PC-3 (cell line): ENCODE data around the gene C19orf33. TPM values are rescaled to one million over a fixed set of nuclear protein-coding genes. Genes with fewer than 3 reads are reported as not detected.
"Not testable (repeated sequence)": the region's sequence is repeated elsewhere in the genome, so short reads cannot be mapped to it uniquely, and the experiment has no call there.

Experiments
- ATAC-seq: fragments of 200-7000 bp; cut with Tn5 transposase; 2 replicates; pipeline ENCODE4 v1.9.1; 2020; ENCODE audit warnings: mild to moderate bottlenecking, moderate library complexity
- BruUV-seq: library from RNA; stranded (reverse); fragments of 400-500 nt; replicated peaks from 2 replicates; lab custom pipeline; 2021; lab: Mats Ljungman, UMichigan
- CTCF ChIA-PET: fragments of 300-600 bp; sonication (Branson Sonifier 250); formaldehyde crosslinking; loops from one replicate; lab custom pipeline; 2022; ENCODE audit warnings: antibody characterized with exemption; lab: Charles Lee
- POLR2A ChIA-PET: fragments of 300-600 bp; sonication (Branson Sonifier 250); formaldehyde crosslinking; loops from one replicate; lab custom pipeline; 2022; ENCODE audit warnings: antibody characterized with exemption; ENCODE audit not compliant: unreplicated experiment; lab: Charles Lee
- DNase-seq: peaks from one replicate; pipeline ENCODE4 v3.0.0-alpha.2; 2015
- H2AFZ ChIP-seq: fragments of 300-600 bp; sonication (generic); 2 replicates; pipeline ENCODE4 v1.6.0; 2016; ENCODE audit warnings: antibody characterized with exemption, low read length
- H3F3A ChIP-seq: fragments of 300-600 bp; sonication (generic); one replicate; pipeline ENCODE4 v1.6.0; 2017; ENCODE audit warnings: antibody characterized with exemption, low read length, control low read depth, mild to moderate bottlenecking; ENCODE audit not compliant: unreplicated experiment
- H3K27ac ChIP-seq: fragments of 300-600 bp; sonication (generic); 2 replicates; pipeline ENCODE4 v1.5.1; 2016; ENCODE audit warnings: mild to moderate bottlenecking, low read length
- H3K27me3 ChIP-seq: fragments of 300-600 bp; sonication (generic); 2 replicates; pipeline ENCODE4 v1.6.1; 2016; ENCODE audit warnings: low read length, mixed read lengths
- H3K36me3 ChIP-seq: fragments of 300-600 bp; sonication (generic); 2 replicates; pipeline ENCODE4 v1.6.1; 2016; ENCODE audit warnings: low read depth, mixed run types, low read length, mixed read lengths
- H3K4me1 ChIP-seq: fragments of 300-600 bp; sonication (generic); 2 replicates; pipeline ENCODE4 v1.5.1; 2016; ENCODE audit warnings: low read length; ENCODE audit not compliant: insufficient read depth
- H3K4me2 ChIP-seq: fragments of 300-600 bp; sonication (generic); 2 replicates; pipeline ENCODE4 v1.6.0; 2016; ENCODE audit warnings: low read length
- H3K4me3 ChIP-seq: fragments of 300-600 bp; sonication (generic); 2 replicates; pipeline ENCODE4 v1.5.1; 2016; ENCODE audit warnings: mild to moderate bottlenecking, low read length, mixed read lengths
- H3K79me2 ChIP-seq: fragments of 300-600 bp; sonication (generic); 2 replicates; pipeline ENCODE4 v1.6.1; 2017; ENCODE audit warnings: low read length, mixed read lengths
- H3K9ac ChIP-seq: fragments of 300-600 bp; sonication (generic); 2 replicates; pipeline ENCODE4 v1.6.0; 2016; ENCODE audit warnings: mild to moderate bottlenecking, low read length
- H3K9me2 ChIP-seq: fragments of 300-600 bp; sonication (generic); replicated peaks from 2 replicates; pipeline ENCODE4 v1.6.1; 2016; ENCODE audit warnings: mixed run types, low read length, mixed read lengths
- H3K9me3 ChIP-seq: fragments of 300-600 bp; sonication (generic); 2 replicates; pipeline ENCODE4 v1.6.1; 2016; ENCODE audit warnings: low read length, mixed read lengths
- H4K20me1 ChIP-seq: fragments of 300-600 bp; sonication (generic); 2 replicates; pipeline ENCODE4 v1.6.1; 2016; ENCODE audit warnings: low read length, mixed read lengths
- EZH2 ChIP-seq: fragments of 300-600 bp; sonication (generic); IDR thresholded peaks from one replicate; pipeline ENCODE4 v1.6.1; 2017; ENCODE audit warnings: antibody characterized with exemption, mild to moderate bottlenecking, low read length; ENCODE audit not compliant: unreplicated experiment
- EZH2phosphoT487 ChIP-seq: fragments of 300-600 bp; sonication (generic); IDR thresholded peaks from 2 replicates; pipeline ENCODE4 v1.6.1; 2018; ENCODE audit warnings: mild to moderate bottlenecking, antibody characterized with exemption, low read length, borderline replicate concordance
- intact Hi-C: fragments of 100-400 bp; cut with micrococcal nuclease; formaldehyde crosslinking; loops from 2 replicates; pipeline ENCODE4 v1.9.0; 2023
- total RNA-seq: library from RNA; depleted of rRNA; stranded (reverse); fragments of >200 nt; gene quantifications from 2 replicates; pipeline ENCODE4 v1.2.3, GENCODE V29; 2014
- TF ChIP-seq, protein P1 (sequence below): fragments of 300-600 bp; sonication (generic); conservative IDR thresholded peaks from 2 replicates; pipeline ENCODE4 v1.5.1; 2017; ENCODE audit warnings: antibody characterized with exemption, low read depth, mild to moderate bottlenecking, low read length

Gene C19orf33
- total RNA-seq, 1 experiment from 2014 or later, result 212 TPM

DNA sequence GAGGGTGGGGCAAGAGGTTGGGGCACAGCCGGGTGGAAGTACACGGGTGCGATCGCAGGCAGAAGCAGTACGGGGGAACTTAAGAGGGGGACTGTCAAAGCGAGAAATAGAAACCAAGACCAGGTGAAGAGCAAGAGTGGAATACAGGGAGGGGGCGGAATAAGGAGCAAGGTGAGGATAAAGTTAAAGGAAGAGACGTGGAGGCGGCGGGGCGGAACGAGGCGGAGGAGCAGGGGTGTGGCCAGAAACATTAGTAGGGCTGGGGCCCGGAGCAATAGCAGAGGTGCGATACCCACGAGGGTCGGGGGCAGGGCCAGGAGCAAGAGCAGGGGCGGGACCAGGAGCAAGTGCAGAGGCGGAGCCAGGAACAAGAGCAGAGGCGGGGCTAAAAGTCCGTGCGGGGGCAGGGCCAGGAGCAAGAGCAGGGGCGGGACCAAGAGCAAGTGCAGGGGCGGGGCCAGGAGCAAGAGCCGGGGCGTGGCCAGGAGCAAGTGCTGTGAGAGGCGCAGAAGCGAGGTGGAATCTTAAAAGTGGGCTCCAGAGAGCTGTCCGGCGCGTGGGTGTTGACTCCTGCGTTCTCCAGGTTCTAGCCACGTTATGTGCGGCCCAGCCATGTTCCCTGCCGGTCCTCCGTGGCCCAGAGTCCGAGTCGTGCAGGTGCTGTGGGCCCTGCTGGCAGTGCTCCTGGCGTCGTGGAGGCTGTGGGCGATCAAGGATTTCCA, 32.7 kb downstream of the C19orf33 start:
- H3F3A ChIP-seq, result no peaks in the 10 kb centered on the region
- H3K9me3 ChIP-seq, result no peaks in the 10 kb centered on the region
- peak overlapping the region; percentile 91 for H3K4me3 ChIP-seq
- H3K9ac ChIP-seq, result peak overlapping the region; percentile 72
- peak overlapping the region; percentile 64 for H3K27ac ChIP-seq
- peaks cover 4% of the 10 kb centered on the region; the same call in 1 of the 2 replicates for H3K4me1 ChIP-seq
- intact Hi-C loops, result loop anchor here (5.0 kb wide), 1 partner anchor 51 kb away; the partner anchor contains the start of genes GGN and SPRED3
- H3K9me2 ChIP-seq, result no peaks in the 10 kb centered on the region
- DNase-seq, result peak; percentile 91
- no peaks in the 10 kb centered on the region for H3K36me3 ChIP-seq
- ChIA-PET POLR2A (interaction anchor here (0.6 kb wide), 1 partner anchor 353 kb away, joined by 3 read pairs; no protein-coding TSS in a partner anchor), CTCF (interaction anchor here (0.8 kb wide), 1 partner anchor 37 kb away, joined by 3 read pairs; the partner anchor contains the start of gene PSMD8)
- H3K27me3 ChIP-seq, result no peaks in the 10 kb centered on the region
- peak overlapping the region; percentile 98 for H3K4me2 ChIP-seq
- no peaks in the 10 kb centered on the region for H3K79me2 ChIP-seq
- H2AFZ ChIP-seq, result peak overlapping the region; percentile 96
- peak; percentile 65 for ATAC-seq
- no peaks in the 10 kb centered on the region for H4K20me1 ChIP-seq
- TF ChIP-seq EZH2 (no peak), EZH2phosphoT487 (no peak)
- TF ChIP-seq, protein P1, sequence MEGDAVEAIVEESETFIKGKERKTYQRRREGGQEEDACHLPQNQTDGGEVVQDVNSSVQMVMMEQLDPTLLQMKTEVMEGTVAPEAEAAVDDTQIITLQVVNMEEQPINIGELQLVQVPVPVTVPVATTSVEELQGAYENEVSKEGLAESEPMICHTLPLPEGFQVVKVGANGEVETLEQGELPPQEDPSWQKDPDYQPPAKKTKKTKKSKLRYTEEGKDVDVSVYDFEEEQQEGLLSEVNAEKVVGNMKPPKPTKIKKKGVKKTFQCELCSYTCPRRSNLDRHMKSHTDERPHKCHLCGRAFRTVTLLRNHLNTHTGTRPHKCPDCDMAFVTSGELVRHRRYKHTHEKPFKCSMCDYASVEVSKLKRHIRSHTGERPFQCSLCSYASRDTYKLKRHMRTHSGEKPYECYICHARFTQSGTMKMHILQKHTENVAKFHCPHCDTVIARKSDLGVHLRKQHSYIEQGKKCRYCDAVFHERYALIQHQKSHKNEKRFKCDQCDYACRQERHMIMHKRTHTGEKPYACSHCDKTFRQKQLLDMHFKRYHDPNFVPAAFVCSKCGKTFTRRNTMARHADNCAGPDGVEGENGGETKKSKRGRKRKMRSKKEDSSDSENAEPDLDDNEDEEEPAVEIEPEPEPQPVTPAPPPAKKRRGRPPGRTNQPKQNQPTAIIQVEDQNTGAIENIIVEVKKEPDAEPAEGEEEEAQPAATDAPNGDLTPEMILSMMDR, result no peak
- BruUV-seq, result no TSS peak

DNA sequence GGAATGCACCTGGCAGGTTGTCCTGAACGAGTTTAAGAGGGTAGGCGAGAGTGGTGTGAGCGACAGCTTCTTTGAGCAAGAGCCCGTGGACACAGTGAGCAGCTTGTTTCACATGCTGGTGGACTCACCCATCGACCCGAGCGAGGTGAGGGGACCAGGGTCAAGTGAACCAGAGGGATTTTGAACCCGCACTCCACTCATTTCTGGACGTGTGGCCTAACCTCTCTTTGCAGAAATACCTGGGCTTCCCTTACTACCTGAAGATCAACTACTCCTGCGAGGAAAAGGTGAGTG, 33.3 kb downstream of the C19orf33 start:
- TSS peak; percentile 60 for BruUV-seq
- no peak overlapping the region for H3K27ac ChIP-seq

DNA sequence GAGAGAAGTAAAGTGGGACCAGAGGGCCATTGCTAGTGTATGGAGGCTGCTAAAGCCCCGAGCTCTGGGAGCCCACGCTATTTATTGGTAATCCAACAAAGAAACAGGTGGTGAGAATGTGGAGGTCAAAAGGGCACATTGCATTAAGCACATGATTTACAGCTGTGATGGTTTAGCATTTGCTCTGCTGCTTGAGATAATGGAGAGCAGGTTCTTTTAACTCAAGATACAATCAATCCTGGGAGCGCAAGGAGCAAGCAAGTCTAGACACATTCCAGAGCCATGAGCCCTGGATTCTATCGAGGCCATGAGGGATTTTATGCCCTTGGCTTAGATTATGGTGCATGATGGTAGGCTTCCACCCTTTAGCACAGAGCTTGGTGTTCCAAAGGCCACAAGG, 35.0 kb downstream of the C19orf33 start:
- H3K4me2 ChIP-seq, BruUV-seq, H3K4me1 ChIP-seq, H3K4me3 ChIP-seq, POLR2A ChIA-PET, H4K20me1 ChIP-seq, H3K79me2 ChIP-seq, H2AFZ ChIP-seq, H3K9ac ChIP-seq, ATAC-seq, H3F3A ChIP-seq, H3K9me2 ChIP-seq, DNase-seq, H3K27me3 ChIP-seq, CTCF ChIA-PET, H3K9me3 ChIP-seq, H3K27ac ChIP-seq, H3K36me3 ChIP-seq: not testable (repeated sequence)
- intact Hi-C loops, result loop anchor here (5.0 kb wide), 1 partner anchor 48 kb away; the partner anchor contains the start of genes GGN and SPRED3

More for the DNA sequence above, 33.3 kb downstream of the C19orf33 start:
- TF ChIP-seq, protein P1, result no peak
- TF ChIP-seq EZH2phosphoT487, result no peak
- TF ChIP-seq EZH2, result no peak
- DNase-seq (no peak), ATAC-seq (no peak)
- Histone ChIP-seq H3K79me2 (no peaks in the 10 kb centered on the region), H4K20me1 (no peaks in the 10 kb centered on the region), H3F3A (no peaks in the 10 kb centered on the region), H3K9me2 (no peaks in the 10 kb centered on the region), H3K36me3 (no peaks in the 10 kb centered on the region), H3K4me1 (peaks cover 4% of the 10 kb centered on the region; the same call in 1 of the 2 replicates), H2AFZ (peak overlapping the region; percentile 96), H3K4me2 (peak overlapping the region; percentile 98), H3K9ac (0 out of 2 replicates have a peak overlapping the region, but pooled peaks have one; percentile 27), H3K9me3 (no peaks in the 10 kb centered on the region), H3K27me3 (no peaks in the 10 kb centered on the region), H3K4me3 (peak overlapping the region; percentile 91)
- intact Hi-C loops, result loop anchor here (5.0 kb wide), 1 partner anchor 50 kb away; the partner anchor contains the start of genes GGN and SPRED3
- ChIA-PET CTCF (interaction anchor here (0.8 kb wide), 1 partner anchor 37 kb away, joined by 3 read pairs; the partner anchor contains the start of gene PSMD8), POLR2A (interaction anchor here (0.6 kb wide), 1 partner anchor 353 kb away, joined by 3 read pairs; no protein-coding TSS in a partner anchor)
